Measurements from ENCODE around the gene C3orf70. TPM values are rescaled to one million over a fixed set of nuclear protein-coding genes. Genes with fewer than 3 reads are reported as not detected.

The C3orf70 gene
- total and polyA plus RNA-seq, 10 donors = 0.41 to 9.9 (median 5.7) TPM

DNA sequence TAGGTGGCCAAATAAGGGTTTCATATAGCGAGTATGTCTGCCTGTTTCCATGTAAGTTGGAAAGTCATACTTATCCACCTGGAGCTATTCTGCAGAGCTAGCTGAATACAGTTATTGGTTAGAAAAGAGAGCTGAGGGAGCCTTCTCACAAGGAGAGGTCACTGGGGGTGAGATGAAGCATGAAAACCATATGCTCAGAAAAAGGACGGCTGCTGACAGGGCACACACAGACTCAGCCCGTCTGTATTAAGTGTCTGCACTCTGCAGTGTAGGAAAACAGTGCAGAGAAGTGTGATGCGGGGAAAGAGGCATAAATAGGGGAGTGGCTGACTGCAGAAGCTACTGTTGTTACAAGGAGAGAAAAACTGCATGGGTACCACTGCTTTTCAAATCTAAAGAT is 58.2 kb downstream of the C3orf70 start:
- no peak for DNase-seq
- H3K27ac ChIP-seq = no peak overlapping the region
- 77 to 89% (median 86%) methylated on average over 4 of the region's 4 CpGs for WGBS, 5 donors
- H3K36me3 ChIP-seq = no peaks in the 10 kb centered on the region
- TF ChIP-seq POLR2AphosphoS5 (IDR thresholded peaks at IDR 0.05) (no peak), POLR2A (IDR thresholded peaks at IDR 0.05) (no peak)
- TF ChIP-seq, protein P1, sequence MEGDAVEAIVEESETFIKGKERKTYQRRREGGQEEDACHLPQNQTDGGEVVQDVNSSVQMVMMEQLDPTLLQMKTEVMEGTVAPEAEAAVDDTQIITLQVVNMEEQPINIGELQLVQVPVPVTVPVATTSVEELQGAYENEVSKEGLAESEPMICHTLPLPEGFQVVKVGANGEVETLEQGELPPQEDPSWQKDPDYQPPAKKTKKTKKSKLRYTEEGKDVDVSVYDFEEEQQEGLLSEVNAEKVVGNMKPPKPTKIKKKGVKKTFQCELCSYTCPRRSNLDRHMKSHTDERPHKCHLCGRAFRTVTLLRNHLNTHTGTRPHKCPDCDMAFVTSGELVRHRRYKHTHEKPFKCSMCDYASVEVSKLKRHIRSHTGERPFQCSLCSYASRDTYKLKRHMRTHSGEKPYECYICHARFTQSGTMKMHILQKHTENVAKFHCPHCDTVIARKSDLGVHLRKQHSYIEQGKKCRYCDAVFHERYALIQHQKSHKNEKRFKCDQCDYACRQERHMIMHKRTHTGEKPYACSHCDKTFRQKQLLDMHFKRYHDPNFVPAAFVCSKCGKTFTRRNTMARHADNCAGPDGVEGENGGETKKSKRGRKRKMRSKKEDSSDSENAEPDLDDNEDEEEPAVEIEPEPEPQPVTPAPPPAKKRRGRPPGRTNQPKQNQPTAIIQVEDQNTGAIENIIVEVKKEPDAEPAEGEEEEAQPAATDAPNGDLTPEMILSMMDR (IDR thresholded peaks at IDR 0.05 in 8 of 11, conservative IDR thresholded peaks at IDR 0.05 in 3 of 11) = no peak
- no peak overlapping the region for H3K4me3 ChIP-seq
- intact Hi-C loops (cut with DNase I; ENCODE audit: low total_unique reads) = no loop called here
- no peaks in the 10 kb centered on the region for H3K27me3 ChIP-seq (replicated peaks in 1 of 7)
- H3K9me3 ChIP-seq = peaks cover 0 to 4% (median 0%) of the 10 kb centered on the region in 8 donors
- no peaks in the 10 kb centered on the region for H3K4me1 ChIP-seq

DNA sequence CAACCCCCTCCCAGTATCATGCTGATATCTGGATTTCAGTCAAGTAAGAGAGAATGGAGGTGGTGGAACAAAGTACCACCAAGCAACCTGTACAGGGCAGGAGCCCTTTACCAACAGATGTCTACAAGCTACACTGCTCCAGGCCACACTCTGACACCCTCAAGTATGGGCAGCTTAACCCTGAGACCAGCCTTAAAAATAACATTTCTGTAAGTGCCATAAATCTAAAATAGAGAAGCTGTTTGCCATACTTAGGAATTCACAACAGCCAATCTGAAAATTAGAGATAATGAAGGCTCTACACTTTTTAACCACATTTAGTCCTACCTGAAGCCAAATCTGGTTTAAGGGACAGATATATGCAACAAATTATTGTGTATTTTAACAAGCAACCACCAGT is 59.7 kb downstream of the C3orf70 start:
- DNase-seq = no peak
- Histone ChIP-seq H3K27ac (no peak overlapping the region), H3K4me1 (no peaks in the 10 kb centered on the region), H3K36me3 (no peaks in the 10 kb centered on the region), H3K27me3 (replicated peaks in 1 of 7) (no peaks in the 10 kb centered on the region), H3K4me3 (no peak overlapping the region), H3K9me3 (no peaks in the 10 kb centered on the region)
- intact Hi-C loops (cut with DNase I; ENCODE audit: low total_unique reads) = no loop called here
- TF ChIP-seq, protein P1 (IDR thresholded peaks at IDR 0.05 in 8 of 11, conservative IDR thresholded peaks at IDR 0.05 in 3 of 11) = no peak
- TF ChIP-seq POLR2A (IDR thresholded peaks at IDR 0.05) (no peak), POLR2AphosphoS5 (IDR thresholded peaks at IDR 0.05) (no peak)

DNA sequence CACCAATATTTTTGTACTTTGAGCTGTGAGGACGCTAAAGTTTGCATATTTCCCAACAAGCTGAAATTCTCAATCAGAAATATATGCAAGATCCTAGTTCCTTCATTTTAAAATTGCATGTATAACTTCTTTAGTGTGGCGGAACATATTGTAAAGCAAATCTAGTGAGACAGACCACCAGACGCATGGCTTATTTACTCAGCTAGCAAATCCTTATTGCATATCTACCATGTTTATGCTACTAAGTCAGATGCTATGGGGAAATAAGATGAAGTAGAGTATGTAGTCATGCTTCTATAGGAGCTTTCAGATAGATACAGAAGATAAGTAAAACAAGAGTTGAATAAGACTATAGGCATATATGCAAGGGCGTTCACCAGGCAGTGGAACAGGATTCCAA is 62.0 kb downstream of the C3orf70 start:
- intact Hi-C loops (cut with DNase I; ENCODE audit: low total_unique reads) = no loop called here
- Histone ChIP-seq H3K4me1 (no peaks in the 10 kb centered on the region), H3K4me3 (no peak overlapping the region), H3K9me3 (no peaks in the 10 kb centered on the region), H3K27me3 (replicated peaks in 1 of 7) (no peaks in the 10 kb centered on the region), H3K27ac (no peak overlapping the region), H3K36me3 (no peaks in the 10 kb centered on the region)
- TF ChIP-seq POLR2A (IDR thresholded peaks at IDR 0.05) (no peak), POLR2AphosphoS5 (IDR thresholded peaks at IDR 0.05) (no peak)
- TF ChIP-seq, protein P1 (IDR thresholded peaks at IDR 0.05 in 8 of 11, conservative IDR thresholded peaks at IDR 0.05 in 3 of 11) = no peak
- DNase-seq = no peak
- 83 to 96% (median 92%) methylated on average over 4 of the region's 4 CpGs for WGBS, 5 donors

DNA sequence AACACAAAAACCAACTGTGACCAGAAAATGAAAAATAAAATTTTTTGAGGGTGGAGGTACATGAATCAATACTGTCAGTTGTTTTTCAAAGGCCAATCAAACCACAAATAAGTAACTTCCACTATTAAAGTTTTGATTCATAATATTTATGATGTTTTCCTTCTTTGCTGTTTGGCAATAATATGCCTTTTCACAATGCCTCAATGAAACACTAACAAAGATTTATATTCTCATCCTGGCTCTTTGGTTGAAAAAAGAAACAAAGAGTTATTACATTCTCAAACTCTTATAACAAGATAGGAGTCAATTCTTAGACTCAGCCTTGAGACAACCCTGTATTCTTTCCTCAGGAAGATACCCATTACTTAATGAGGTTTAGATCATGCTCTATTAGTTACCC is 63.1 kb downstream of the C3orf70 start:
- Histone ChIP-seq H3K4me1 (no peaks in the 10 kb centered on the region), H3K4me3 (no peak overlapping the region), H3K27ac (no peak overlapping the region), H3K9me3 (no peaks in the 10 kb centered on the region), H3K36me3 (no peaks in the 10 kb centered on the region), H3K27me3 (replicated peaks in 1 of 7) (no peaks in the 10 kb centered on the region)
- TF ChIP-seq POLR2AphosphoS5 (IDR thresholded peaks at IDR 0.05) (no peak), POLR2A (IDR thresholded peaks at IDR 0.05) (no peak)
- TF ChIP-seq, protein P1 (IDR thresholded peaks at IDR 0.05 in 8 of 11, conservative IDR thresholded peaks at IDR 0.05 in 3 of 11) = no peak
- intact Hi-C loops (cut with DNase I; ENCODE audit: low total_unique reads) = no loop called here
- no peak for DNase-seq

All from spleen (tissue), 11 donors.